Smooth muscle cell (in vitro differentiated cells): ENCODE measurements around the gene EPHA7. TPM values are rescaled to one million over a fixed set of nuclear protein-coding genes. Genes with fewer than 3 reads are reported as not detected.

Source experiments
- DNase-seq: peaks from one replicate; lab custom pipeline; 2025; ENCODE audit not compliant: unreplicated experiment; lab: John Stamatoyannopoulos, UW
- H2AFZ ChIP-seq: fragments of 200-600 bp; sonication (generic); 2 replicates; pipeline ENCODE4 v1.6.0; 2016; ENCODE audit warnings: antibody characterized with exemption, low read depth, mild to moderate bottlenecking
- H3F3A ChIP-seq: fragments of 200-600 bp; sonication (generic); 2 replicates; pipeline ENCODE4 v1.6.0; 2017; ENCODE audit warnings: antibody characterized with exemption, low read depth
- H3K27ac ChIP-seq: fragments of 200-600 bp; sonication (generic); 2 replicates; pipeline ENCODE4 v1.5.1; 2016; ENCODE audit warnings: low read depth, mild to moderate bottlenecking
- H3K27me3 ChIP-seq: fragments of 200-600 bp; sonication (generic); 2 replicates; pipeline ENCODE4 v1.6.1; 2016; ENCODE audit warnings: low read depth, mild to moderate bottlenecking
- H3K36me3 ChIP-seq: fragments of 200-600 bp; sonication (generic); 2 replicates; pipeline ENCODE4 v1.5.1; 2016; ENCODE audit warnings: low read depth
- H3K4me1 ChIP-seq: fragments of 200-600 bp; sonication (generic); 2 replicates; pipeline ENCODE4 v1.5.1; 2016; ENCODE audit warnings: low read depth
- H3K4me2 ChIP-seq: fragments of 200-600 bp; sonication (generic); 2 replicates; pipeline ENCODE4 v1.6.0; 2016; ENCODE audit warnings: mild to moderate bottlenecking
- H3K4me3 ChIP-seq: fragments of 200-600 bp; sonication (generic); 2 replicates; pipeline ENCODE4 v1.5.1; 2016; ENCODE audit warnings: mild to moderate bottlenecking
- H3K79me2 ChIP-seq: fragments of 200-600 bp; sonication (generic); 2 replicates; pipeline ENCODE4 v1.6.0; 2016; ENCODE audit warnings: low read depth, mild to moderate bottlenecking
- H3K9ac ChIP-seq: fragments of 200-600 bp; sonication (generic); 2 replicates; pipeline ENCODE4 v1.6.0; 2016; ENCODE audit warnings: low read depth
- H3K9me3 ChIP-seq: fragments of 200-600 bp; sonication (generic); replicated peaks from 2 replicates; pipeline ENCODE4 v1.5.1; 2016; ENCODE audit warnings: low read depth
- H4K20me1 ChIP-seq: fragments of 200-600 bp; sonication (generic); 2 replicates; pipeline ENCODE4 v1.6.0; 2016; ENCODE audit warnings: low read depth
- CTCF ChIP-seq: fragments of 200-600 bp; sonication (generic); IDR thresholded peaks from 2 replicates; pipeline ENCODE4 v1.5.1; 2017; ENCODE audit warnings: borderline replicate concordance, mild to moderate bottlenecking, antibody characterized with exemption; ENCODE audit not compliant: insufficient read depth, poor library complexity, severe bottlenecking
- WGBS: methylation state at CpG from one replicate; pipeline ENCODE4 v1.1.7; 2016; ENCODE audit warnings: low lambda C conversion rate; 5-methylcytosine and 5-hydroxymethylcytosine counted together
- polyA plus RNA-seq: library from polyadenylated mRNA; unstranded; fragments of >200 nt; fragmentation: Nextera tagmentation; extraction: Ambion mirVana; gene quantifications from 2 replicates; pipeline ENCODE4 v1.2.1, GENCODE V29; 2016
- total RNA-seq: library from RNA; depleted of rRNA; stranded (reverse); fragments of >200 nt; gene quantifications from 2 replicates; pipeline ENCODE4 v1.2.3, GENCODE V29; 2014

Gene EPHA7
- total and polyA plus RNA-seq, 2 experiments from 2014 or later, result 2.0 to 6.2 TPM

GRCh38 chr6:93219447-93219846 lies 199.9 kb downstream of the EPHA7 start:
- no peak overlapping the region for H3K4me3 ChIP-seq
- no peak overlapping the region for H3K4me2 ChIP-seq
- H3K36me3 ChIP-seq, result no peaks in the 10 kb centered on the region
- no peaks in the 10 kb centered on the region for H3F3A ChIP-seq
- no peaks in the 10 kb centered on the region for H3K79me2 ChIP-seq
- no peak overlapping the region for H2AFZ ChIP-seq
- no peaks in the 10 kb centered on the region for H3K9me3 ChIP-seq
- H3K9ac ChIP-seq, result no peak overlapping the region
- no peak overlapping the region for H3K27ac ChIP-seq
- WGBS, result 97% methylated on average over 1 of the region's 1 CpG
- no peaks in the 10 kb centered on the region for H4K20me1 ChIP-seq
- H3K4me1 ChIP-seq, result no peaks in the 10 kb centered on the region
- TF ChIP-seq CTCF, result no peak
- DNase-seq, result no peak
- H3K27me3 ChIP-seq, result no peaks in the 10 kb centered on the region

GRCh38 chr6:93218096-93218495 lies 201.3 kb downstream of the EPHA7 start:
- Histone ChIP-seq H3K36me3 (no peaks in the 10 kb centered on the region), H2AFZ (no peak overlapping the region), H3K79me2 (no peaks in the 10 kb centered on the region), H3K27ac (no peak overlapping the region), H3K9ac (no peak overlapping the region), H4K20me1 (no peaks in the 10 kb centered on the region), H3F3A (no peaks in the 10 kb centered on the region), H3K4me3 (no peak overlapping the region), H3K27me3 (no peaks in the 10 kb centered on the region), H3K4me2 (no peak overlapping the region), H3K9me3 (no peaks in the 10 kb centered on the region), H3K4me1 (no peaks in the 10 kb centered on the region)
- TF ChIP-seq CTCF, result no peak
- 86% methylated on average over 2 of the region's 2 CpGs for WGBS
- no peak for DNase-seq

GRCh38 chr6:93213028-93213427 lies 206.3 kb downstream of the EPHA7 start:
- no peaks in the 10 kb centered on the region for H3K79me2 ChIP-seq
- H3K4me1 ChIP-seq, result no peaks in the 10 kb centered on the region
- no peaks in the 10 kb centered on the region for H4K20me1 ChIP-seq
- 73% methylated on average over 2 of the region's 2 CpGs for WGBS
- H3F3A ChIP-seq, result no peaks in the 10 kb centered on the region
- H3K9ac ChIP-seq, result no peak overlapping the region
- H3K36me3 ChIP-seq, result no peaks in the 10 kb centered on the region
- no peak overlapping the region for H3K4me2 ChIP-seq
- H3K4me3 ChIP-seq, result no peak overlapping the region
- no peaks in the 10 kb centered on the region for H3K9me3 ChIP-seq
- no peaks in the 10 kb centered on the region for H3K27me3 ChIP-seq
- TF ChIP-seq CTCF, result no peak
- no peak overlapping the region for H3K27ac ChIP-seq
- DNase-seq, result no peak
- H2AFZ ChIP-seq, result no peak overlapping the region

- Histone ChIP-seq H3F3A (no peaks in the 10 kb centered on the region), H2AFZ (no peak overlapping the region), H3K4me2 (no peak overlapping the region), H3K79me2 (no peaks in the 10 kb centered on the region), H3K27me3 (no peaks in the 10 kb centered on the region), H3K4me3 (no peak overlapping the region), H3K27ac (no peak overlapping the region), H3K9ac (no peak overlapping the region), H3K9me3 (no peaks in the 10 kb centered on the region), H4K20me1 (no peaks in the 10 kb centered on the region), H3K4me1 (no peaks in the 10 kb centered on the region), H3K36me3 (no peaks in the 10 kb centered on the region)
- no peak for DNase-seq
- no peak for TF ChIP-seq CTCF
Measured at GRCh38 chr6:93210908-93211307, 208.5 kb downstream of the EPHA7 start.
